ENCODE results near the gene C22orf42.
"Not testable (repeated sequence)": the region's sequence is repeated elsewhere in the genome, so short reads cannot be mapped to it uniquely, and the experiment has no call there.

- not testable (repeated sequence) for TF ChIP-seq CTCF (conservative IDR thresholded peaks at IDR 0.05 in 1 of 2, IDR thresholded peaks at IDR 0.05 in 1 of 2; ENCODE audit: extremely low read depth in 1 of 2, insufficient read depth in 1 of 2, low read depth in 1 of 2, low read length in 2 of 2); EZH2 (IDR thresholded peaks at IDR 0.05; ENCODE audit: borderline replicate concordance, low read length)
Measured at GRCh38 chr22:32148372-32148771, 10.7 kb downstream of the C22orf42 start.
